Neuronal stem cell (in vitro differentiated cells): ENCODE results near the gene CPLANE2. TPM values are rescaled to one million over a fixed set of nuclear protein-coding genes. Genes with fewer than 3 reads are reported as not detected.

ENCODE experiments used
- small RNA-seq: library from polyadenylated mRNA; stranded (forward); fragments of <200 nt; extraction: miRNeasy Mini kit (QIAGEN cat#:217004); gene quantifications from one replicate; pipeline ENCODE3, GENCODE V24; 2013; ENCODE audit not compliant: insufficient read depth

Gene CPLANE2

Small RNA genes lying within 50 kb of the gene (small RNA-seq; reads per million reads assigned to genes)
- not detected for gene MT1XP1
